Testis (tissue), 2 donors: ENCODE measurements around the gene PTP4A2.

Source experiments
- CTCF ChIP-seq, 3 experiments: fragments of 450-650 bp in 2 of 3; fragments of 200-600 bp in 1 of 3; sonication (generic) in 1 of 3; IDR thresholded peaks; one replicate each; pipeline ENCODE4 v1.5.1; 2016 to 2019; ENCODE audit warnings: antibody characterized with exemption in 3 of 3, mild to moderate bottlenecking in 2 of 3, moderate library complexity in 1 of 3
- POLR2A ChIP-seq: fragments of 450-650 bp; IDR thresholded peaks from one replicate; pipeline ENCODE4 v1.6.1; 2017; ENCODE audit warnings: antibody characterized with exemption, mild to moderate bottlenecking, moderate library complexity

GRCh38 chr1:31891280-31891679 lies 46.9 kb downstream of the PTP4A2 start:
- no peak for TF ChIP-seq POLR2A
- no peak for TF ChIP-seq CTCF (IDR thresholded peaks at IDR 0.05)
